SK-N-SH (cell line): ENCODE results near the gene C11orf42. TPM values are rescaled to one million over a fixed set of nuclear protein-coding genes. Genes with fewer than 3 reads are reported as not detected.

ENCODE experiments used
- CTCF ChIA-PET: fragments of 300-600, 350-600 bp; formaldehyde crosslinking; extraction: SDS; loops from one replicate; lab custom pipeline; 2021; lab: Yijun Ruan, JAX
- POLR2A ChIA-PET: fragments of 350-600 bp; sonication (Branson Sonifier 250); formaldehyde crosslinking; extraction: SDS; loops from one replicate; lab custom pipeline; 2020; ENCODE audit warnings: antibody characterized with exemption, inconsistent platforms; lab: Yijun Ruan, JAX
- DNase-seq: peaks from one replicate; pipeline ENCODE4 v3.0.0; 2012
- H2AFZ ChIP-seq: fragments of 200-600 bp; sonication (generic); 2 replicates; pipeline ENCODE4 v1.8.1; 2016; ENCODE audit warnings: antibody characterized with exemption, mild to moderate bottlenecking, low read depth
- H3F3A ChIP-seq: fragments of 200-600 bp; sonication (generic); replicated peaks from 2 replicates; pipeline ENCODE3; 2016; ENCODE audit warnings: antibody characterized with exemption, mild to moderate bottlenecking; ENCODE audit not compliant: insufficient read depth
- H3K27ac ChIP-seq, 2 experiments: fragments of 200-500 bp in 1 of 2; fragments of 200-600 bp in 1 of 2; sonication (Bioruptor generic) in 1 of 2; sonication (generic), shearing (Covaris generic) in 1 of 2; 2 replicates each; pipeline versions ENCODE4 v1.5.1 to v1.6.1; 2014 to 2016; ENCODE audit warnings: low read depth in 2 of 2, inconsistent platforms in 1 of 2, low read length in 1 of 2, mild to moderate bottlenecking in 1 of 2, mixed read lengths in 1 of 2
- H3K27me3 ChIP-seq: fragments of 200-600 bp; sonication (generic), shearing (Covaris generic); 2 replicates; pipeline ENCODE4 v1.6.1; 2016; ENCODE audit warnings: mixed run types; ENCODE audit not compliant: insufficient read depth
- H3K36me3 ChIP-seq, 2 experiments: fragments of 200-500 bp in 1 of 2; fragments of 200-600 bp in 1 of 2; sonication (Bioruptor generic) in 1 of 2; sonication (generic) in 1 of 2; replicated peaks in 1 of 2; 2 replicates each; pipeline versions ENCODE3 to v1.5.1; 2014 to 2016; ENCODE audit warnings: low read length in 1 of 2, mild to moderate bottlenecking in 1 of 2; ENCODE audit not compliant: insufficient read depth in 2 of 2, control insufficient read depth in 1 of 2
- H3K4me1 ChIP-seq, 2 experiments: fragments of 200-500 bp in 1 of 2; fragments of 200-600 bp in 1 of 2; sonication (Bioruptor generic) in 1 of 2; sonication (generic), shearing (Covaris generic) in 1 of 2; 2 replicates each; pipeline versions ENCODE4 v1.5.1 to v1.6.1; 2014 to 2016; ENCODE audit warnings: low read depth in 1 of 2, low read length in 1 of 2, mixed run types in 1 of 2; ENCODE audit not compliant: insufficient read depth in 2 of 2, control insufficient read depth in 1 of 2
- H3K4me2 ChIP-seq: fragments of 200-600 bp; sonication (generic), shearing (Covaris generic); 2 replicates; pipeline ENCODE4 v1.6.1; 2017; ENCODE audit warnings: mixed run types
- H3K4me3 ChIP-seq, 2 experiments: fragments of 200-500 bp in 1 of 2; fragments of 200-600 bp in 1 of 2; sonication (Bioruptor generic) in 1 of 2; sonication (generic), shearing (Covaris generic) in 1 of 2; 2 replicates each; pipeline versions ENCODE4 v1.5.1 to v1.8.1; 2014 to 2016; ENCODE audit warnings: low read depth in 2 of 2, inconsistent platforms in 1 of 2, low read length in 1 of 2, mild to moderate bottlenecking in 1 of 2, mixed read lengths in 1 of 2, moderate library complexity in 1 of 2
- H3K79me2 ChIP-seq: fragments of 200-600 bp; sonication (generic); 2 replicates; pipeline ENCODE4 v1.8.1; 2017; ENCODE audit warnings: mild to moderate bottlenecking; ENCODE audit not compliant: insufficient read depth
- H3K9ac ChIP-seq: fragments of 200-600 bp; sonication (generic); 2 replicates; pipeline ENCODE4 v1.6.1; 2017; ENCODE audit warnings: mixed run types
- H3K9me2 ChIP-seq: fragments of 200-600 bp; sonication (generic); 2 replicates; pipeline ENCODE4 v1.6.1; 2017; ENCODE audit warnings: mixed run types
- H3K9me3 ChIP-seq: fragments of 200-600 bp; sonication (generic); 2 replicates; pipeline ENCODE4 v1.6.1; 2017; ENCODE audit warnings: mixed run types, mild to moderate bottlenecking, moderate library complexity
- H4K20me1 ChIP-seq: fragments of 200-600 bp; sonication (generic); 2 replicates; pipeline ENCODE4 v1.6.1; 2017; ENCODE audit warnings: mild to moderate bottlenecking, mixed run types; ENCODE audit not compliant: insufficient read depth
- ELF1 ChIP-seq: IDR thresholded peaks from 2 replicates; pipeline ENCODE4 v1.4.0; 2012
- EP300 ChIP-seq, 2 experiments: IDR thresholded peaks; 2 replicates each; pipeline versions ENCODE4 v1.4.0 to v1.6.1; 2012; ENCODE audit warnings: borderline replicate concordance in 1 of 2, low read depth in 1 of 2, low read length in 1 of 2
- EZH2phosphoT487 ChIP-seq: fragments of 200-600 bp; sonication (generic); IDR thresholded peaks from 2 replicates; pipeline ENCODE4 v1.6.1; 2017; ENCODE audit warnings: low read depth, mixed run types, mild to moderate bottlenecking, antibody characterized with exemption, moderate library complexity, borderline replicate concordance
- FOXJ3 ChIP-seq: sonication (generic); formaldehyde crosslinking; IDR thresholded peaks from 2 replicates; pipeline ENCODE4 v1.5.1; 2020; ENCODE audit warnings: mild to moderate bottlenecking, missing genetic modification reagents
- GABPA ChIP-seq: IDR thresholded peaks from 2 replicates; pipeline ENCODE4 v1.4.0; 2012; ENCODE audit warnings: low read depth, mild to moderate bottlenecking
- NFIC ChIP-seq: IDR thresholded peaks from 2 replicates; pipeline ENCODE4 v1.4.0; 2012; ENCODE audit warnings: borderline replicate concordance
- NRF1 ChIP-seq: IDR thresholded peaks from 2 replicates; pipeline ENCODE4 v1.6.1; 2012; ENCODE audit warnings: low read depth, mild to moderate bottlenecking, low read length
- POLR2AphosphoS5 ChIP-seq: IDR thresholded peaks from 2 replicates; pipeline ENCODE4 v1.6.1; 2012; ENCODE audit warnings: low read depth, low read length
- RCOR1 ChIP-seq: fragments of 150-350 bp; IDR thresholded peaks from 2 replicates; pipeline ENCODE4 v1.6.1; 2017; ENCODE audit warnings: antibody characterized with exemption, low read length
- RXRA ChIP-seq: IDR thresholded peaks from 2 replicates; pipeline ENCODE4 v1.4.0; 2012; ENCODE audit warnings: low read depth, mild to moderate bottlenecking, borderline replicate concordance
- SIN3A ChIP-seq: IDR thresholded peaks from 2 replicates; pipeline ENCODE4 v1.6.1; 2012; ENCODE audit warnings: low read depth, mild to moderate bottlenecking, low read length, moderate library complexity, borderline replicate concordance
- SMC3 ChIP-seq: IDR thresholded peaks from 2 replicates; pipeline ENCODE4 v1.6.1; 2012; ENCODE audit warnings: low read depth, low read length, improper control_type of control experiment
- TAF1 ChIP-seq: IDR thresholded peaks from 2 replicates; pipeline ENCODE4 v1.6.1; 2012; ENCODE audit warnings: low read depth, mild to moderate bottlenecking, low read length, moderate library complexity, borderline replicate concordance
- TEAD4 ChIP-seq: IDR thresholded peaks from 2 replicates; pipeline ENCODE4 v1.4.0; 2012; ENCODE audit warnings: mild to moderate bottlenecking, borderline replicate concordance; ENCODE audit not compliant: insufficient read depth
- YY1 ChIP-seq: IDR thresholded peaks from 2 replicates; pipeline ENCODE4 v1.4.0; 2012; ENCODE audit warnings: low read depth, mild to moderate bottlenecking
- WGBS: methylation state at CpG from one replicate; pipeline ENCODE4 v1.1.6; 2017; ENCODE audit warnings: low lambda C conversion rate; 5-methylcytosine and 5-hydroxymethylcytosine counted together
- polyA plus RNA-seq, 3 experiments: library from polyadenylated mRNA; depleted of rRNA; stranded (reverse); fragments of >200 nt; gene quantifications; 2 replicates each; pipeline ENCODE4 v1.2.3, GENCODE V29; 2012
- TF ChIP-seq, protein P1 (sequence below): fragments of 150-350 bp; IDR thresholded peaks from 2 replicates; pipeline ENCODE4 v1.6.1; 2016; ENCODE audit warnings: mild to moderate bottlenecking, low read depth, low read length
- TF ChIP-seq, protein P2 (sequence below): IDR thresholded peaks from 2 replicates; pipeline ENCODE4; 2012
- TF ChIP-seq, protein P3 (sequence below): IDR thresholded peaks from 2 replicates; pipeline ENCODE4 v1.4.0; 2012; ENCODE audit warnings: low read depth, borderline replicate concordance
- TF ChIP-seq, protein P4 (sequence below): IDR thresholded peaks from 2 replicates; pipeline ENCODE4 v1.4.0; 2012; ENCODE audit warnings: low read depth, borderline replicate concordance
- TF ChIP-seq, protein P5 (sequence below): IDR thresholded peaks from 2 replicates; pipeline ENCODE4 v1.4.0; 2012; ENCODE audit warnings: low read depth
- TF ChIP-seq, protein P6 (sequence below): fragments of 200-600 bp; sonication (generic); IDR thresholded peaks from 2 replicates; pipeline ENCODE4 v1.6.1; 2017; ENCODE audit warnings: antibody characterized with exemption, mild to moderate bottlenecking, moderate library complexity

C11orf42 gene
- polyA plus RNA-seq, 1 of the 3 experiments (the other 2 are of a cell fraction) = not detected

DNA sequence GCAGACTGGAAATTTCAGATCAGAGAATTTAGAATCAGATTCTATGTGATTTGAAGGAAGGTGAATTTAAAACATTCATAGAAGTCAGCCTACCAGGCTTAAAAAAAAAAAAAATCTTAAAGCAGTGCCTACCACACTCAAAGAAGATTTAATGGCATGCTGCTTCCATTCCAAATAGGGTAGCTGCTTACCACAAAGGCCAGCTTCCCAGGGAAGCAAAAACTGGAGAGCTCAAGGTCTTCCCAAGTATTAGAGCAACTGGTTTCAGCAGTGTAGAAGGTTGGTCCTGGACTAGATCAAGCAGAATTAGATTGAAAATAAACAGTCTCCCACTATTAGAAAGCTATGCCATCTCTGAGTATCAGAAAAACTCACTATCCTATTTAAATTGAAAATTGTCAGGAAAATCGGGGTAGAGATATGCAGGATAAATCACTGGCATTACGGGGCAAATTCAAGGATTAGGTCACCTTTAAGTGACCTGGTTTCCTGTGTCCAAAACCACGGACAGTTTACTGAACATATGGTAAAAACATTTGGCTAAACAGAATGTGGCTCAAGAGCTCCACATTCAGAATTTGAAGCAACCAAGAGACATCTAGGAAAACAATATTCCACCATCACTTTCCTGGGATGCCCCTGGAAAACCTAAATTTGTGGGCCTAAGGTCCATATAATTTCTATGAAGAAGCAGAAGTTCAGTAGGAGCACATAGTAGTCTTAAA is 1.3 kb downstream of the C11orf42 start (continued):
- TF ChIP-seq, protein P1, sequence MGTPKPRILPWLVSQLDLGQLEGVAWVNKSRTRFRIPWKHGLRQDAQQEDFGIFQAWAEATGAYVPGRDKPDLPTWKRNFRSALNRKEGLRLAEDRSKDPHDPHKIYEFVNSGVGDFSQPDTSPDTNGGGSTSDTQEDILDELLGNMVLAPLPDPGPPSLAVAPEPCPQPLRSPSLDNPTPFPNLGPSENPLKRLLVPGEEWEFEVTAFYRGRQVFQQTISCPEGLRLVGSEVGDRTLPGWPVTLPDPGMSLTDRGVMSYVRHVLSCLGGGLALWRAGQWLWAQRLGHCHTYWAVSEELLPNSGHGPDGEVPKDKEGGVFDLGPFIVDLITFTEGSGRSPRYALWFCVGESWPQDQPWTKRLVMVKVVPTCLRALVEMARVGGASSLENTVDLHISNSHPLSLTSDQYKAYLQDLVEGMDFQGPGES = no peak
- TF ChIP-seq NFIC (no peak), TAF1 (no peak), RXRA (no peak), RCOR1 (no peak), ELF1 (no peak), GABPA (no peak), NRF1 (no peak), SIN3A (no peak), EP300 (IDR thresholded peaks at IDR 0.05; ENCODE audit: borderline replicate concordance in 1 of 2, low read depth in 1 of 2, low read length in 1 of 2) (no peak)
- TF ChIP-seq, protein P2, sequence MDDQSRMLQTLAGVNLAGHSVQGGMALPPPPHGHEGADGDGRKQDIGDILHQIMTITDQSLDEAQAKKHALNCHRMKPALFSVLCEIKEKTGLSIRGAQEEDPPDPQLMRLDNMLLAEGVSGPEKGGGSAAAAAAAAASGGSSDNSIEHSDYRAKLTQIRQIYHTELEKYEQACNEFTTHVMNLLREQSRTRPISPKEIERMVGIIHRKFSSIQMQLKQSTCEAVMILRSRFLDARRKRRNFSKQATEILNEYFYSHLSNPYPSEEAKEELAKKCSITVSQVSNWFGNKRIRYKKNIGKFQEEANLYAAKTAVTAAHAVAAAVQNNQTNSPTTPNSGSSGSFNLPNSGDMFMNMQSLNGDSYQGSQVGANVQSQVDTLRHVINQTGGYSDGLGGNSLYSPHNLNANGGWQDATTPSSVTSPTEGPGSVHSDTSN = no peak
- TF ChIP-seq, protein P3, sequence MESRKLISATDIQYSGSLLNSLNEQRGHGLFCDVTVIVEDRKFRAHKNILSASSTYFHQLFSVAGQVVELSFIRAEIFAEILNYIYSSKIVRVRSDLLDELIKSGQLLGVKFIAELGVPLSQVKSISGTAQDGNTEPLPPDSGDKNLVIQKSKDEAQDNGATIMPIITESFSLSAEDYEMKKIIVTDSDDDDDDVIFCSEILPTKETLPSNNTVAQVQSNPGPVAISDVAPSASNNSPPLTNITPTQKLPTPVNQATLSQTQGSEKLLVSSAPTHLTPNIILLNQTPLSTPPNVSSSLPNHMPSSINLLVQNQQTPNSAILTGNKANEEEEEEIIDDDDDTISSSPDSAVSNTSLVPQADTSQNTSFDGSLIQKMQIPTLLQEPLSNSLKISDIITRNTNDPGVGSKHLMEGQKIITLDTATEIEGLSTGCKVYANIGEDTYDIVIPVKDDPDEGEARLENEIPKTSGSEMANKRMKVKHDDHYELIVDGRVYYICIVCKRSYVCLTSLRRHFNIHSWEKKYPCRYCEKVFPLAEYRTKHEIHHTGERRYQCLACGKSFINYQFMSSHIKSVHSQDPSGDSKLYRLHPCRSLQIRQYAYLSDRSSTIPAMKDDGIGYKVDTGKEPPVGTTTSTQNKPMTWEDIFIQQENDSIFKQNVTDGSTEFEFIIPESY = no peak
- TF ChIP-seq, protein P4, sequence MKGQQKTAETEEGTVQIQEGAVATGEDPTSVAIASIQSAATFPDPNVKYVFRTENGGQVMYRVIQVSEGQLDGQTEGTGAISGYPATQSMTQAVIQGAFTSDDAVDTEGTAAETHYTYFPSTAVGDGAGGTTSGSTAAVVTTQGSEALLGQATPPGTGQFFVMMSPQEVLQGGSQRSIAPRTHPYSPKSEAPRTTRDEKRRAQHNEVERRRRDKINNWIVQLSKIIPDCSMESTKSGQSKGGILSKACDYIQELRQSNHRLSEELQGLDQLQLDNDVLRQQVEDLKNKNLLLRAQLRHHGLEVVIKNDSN = no peak
- TF ChIP-seq, protein P5, sequence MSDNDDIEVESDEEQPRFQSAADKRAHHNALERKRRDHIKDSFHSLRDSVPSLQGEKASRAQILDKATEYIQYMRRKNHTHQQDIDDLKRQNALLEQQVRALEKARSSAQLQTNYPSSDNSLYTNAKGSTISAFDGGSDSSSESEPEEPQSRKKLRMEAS = no peak

DNA sequence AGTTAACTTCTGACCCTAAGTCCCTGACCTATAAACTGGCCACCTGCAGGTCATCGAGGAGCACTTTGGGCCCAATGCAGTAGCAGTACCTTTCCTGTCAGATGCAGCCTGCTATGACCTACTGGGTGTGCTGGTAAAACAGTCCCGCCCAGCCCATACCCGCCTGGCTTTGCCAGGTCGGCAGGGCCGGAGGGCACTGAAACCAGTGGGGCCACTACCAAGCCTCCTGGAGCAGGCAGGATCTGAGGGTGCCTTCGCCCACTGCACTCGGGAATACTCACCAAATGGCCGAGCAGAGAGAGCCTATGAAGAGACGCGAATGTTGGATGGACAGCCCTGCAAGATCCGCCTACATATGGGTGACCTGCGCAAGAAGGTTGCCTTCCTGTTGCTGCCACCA is 4.4 kb downstream of the C11orf42 start:
- Histone ChIP-seq H3K4me2 (no peak overlapping the region), H3K36me3 (peaks cover 23 to 54% of the 10 kb centered on the region in 2 experiments), H3K79me2 (no peaks in the 10 kb centered on the region), H3K9me2 (no peaks in the 10 kb centered on the region), H3F3A (no peaks in the 10 kb centered on the region), H3K9ac (no peak overlapping the region), H3K4me3 (no peak overlapping the region), H3K27ac (no peak overlapping the region), H3K9me3 (no peaks in the 10 kb centered on the region), H3K27me3 (no peaks in the 10 kb centered on the region), H2AFZ (no peak overlapping the region), H3K4me1 (no peaks in the 10 kb centered on the region), H4K20me1 (no peaks in the 10 kb centered on the region)
- ChIA-PET CTCF (no interaction called here), POLR2A (no interaction called here)
- 96% methylated on average over 9 of the region's 12 CpGs for WGBS
- DNase-seq = no peak
- TF ChIP-seq, protein P6, sequence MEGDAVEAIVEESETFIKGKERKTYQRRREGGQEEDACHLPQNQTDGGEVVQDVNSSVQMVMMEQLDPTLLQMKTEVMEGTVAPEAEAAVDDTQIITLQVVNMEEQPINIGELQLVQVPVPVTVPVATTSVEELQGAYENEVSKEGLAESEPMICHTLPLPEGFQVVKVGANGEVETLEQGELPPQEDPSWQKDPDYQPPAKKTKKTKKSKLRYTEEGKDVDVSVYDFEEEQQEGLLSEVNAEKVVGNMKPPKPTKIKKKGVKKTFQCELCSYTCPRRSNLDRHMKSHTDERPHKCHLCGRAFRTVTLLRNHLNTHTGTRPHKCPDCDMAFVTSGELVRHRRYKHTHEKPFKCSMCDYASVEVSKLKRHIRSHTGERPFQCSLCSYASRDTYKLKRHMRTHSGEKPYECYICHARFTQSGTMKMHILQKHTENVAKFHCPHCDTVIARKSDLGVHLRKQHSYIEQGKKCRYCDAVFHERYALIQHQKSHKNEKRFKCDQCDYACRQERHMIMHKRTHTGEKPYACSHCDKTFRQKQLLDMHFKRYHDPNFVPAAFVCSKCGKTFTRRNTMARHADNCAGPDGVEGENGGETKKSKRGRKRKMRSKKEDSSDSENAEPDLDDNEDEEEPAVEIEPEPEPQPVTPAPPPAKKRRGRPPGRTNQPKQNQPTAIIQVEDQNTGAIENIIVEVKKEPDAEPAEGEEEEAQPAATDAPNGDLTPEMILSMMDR = no peak
- no peak for TF ChIP-seq YY1
- TF ChIP-seq SIN3A = no peak
- no peak for TF ChIP-seq EZH2phosphoT487
- no peak for TF ChIP-seq SMC3
- TF ChIP-seq FOXJ3 (CRISPR knock-in tag) = no peak
- TF ChIP-seq, protein P2 = no peak
- TF ChIP-seq ELF1 = no peak
- TF ChIP-seq POLR2AphosphoS5 = no peak
- no peak for TF ChIP-seq TEAD4
